GM12865 (cell line): ENCODE data around the gene CENPV.
A peak's percentile ranks its signal among the peaks of the same experiment; 100 is the strongest.
"Not testable (repeated sequence)": the region's sequence is repeated elsewhere in the genome, so short reads cannot be mapped to it uniquely, and the experiment has no call there.

ENCODE experiments used
- DNase-seq: peaks from one replicate; pipeline ENCODE4 v3.0.0; 2010; ENCODE audit warnings: low read depth
- H3K4me3 ChIP-seq: 2 replicates; pipeline ENCODE4 v1.5.1; 2011; ENCODE audit warnings: mild to moderate bottlenecking, low read depth, low read length, control low read depth
- CTCF ChIP-seq: IDR thresholded peaks from 2 replicates; pipeline ENCODE4 v1.5.1; 2011; ENCODE audit warnings: low read length, control low read depth, low read depth, inconsistent platforms; ENCODE audit not compliant: insufficient read depth; ENCODE audit errors: missing control alignments

The CENPV gene

GRCh38 chr17:16353317-16354174, at the start of gene CENPV:
Gene CENPV (minus strand): TSS chr17:16353469. CDS start chr17:16353436, 33 bp downstream.
- peak; percentile 76 for DNase-seq
- peak; percentile 28 for TF ChIP-seq CTCF

DNA sequence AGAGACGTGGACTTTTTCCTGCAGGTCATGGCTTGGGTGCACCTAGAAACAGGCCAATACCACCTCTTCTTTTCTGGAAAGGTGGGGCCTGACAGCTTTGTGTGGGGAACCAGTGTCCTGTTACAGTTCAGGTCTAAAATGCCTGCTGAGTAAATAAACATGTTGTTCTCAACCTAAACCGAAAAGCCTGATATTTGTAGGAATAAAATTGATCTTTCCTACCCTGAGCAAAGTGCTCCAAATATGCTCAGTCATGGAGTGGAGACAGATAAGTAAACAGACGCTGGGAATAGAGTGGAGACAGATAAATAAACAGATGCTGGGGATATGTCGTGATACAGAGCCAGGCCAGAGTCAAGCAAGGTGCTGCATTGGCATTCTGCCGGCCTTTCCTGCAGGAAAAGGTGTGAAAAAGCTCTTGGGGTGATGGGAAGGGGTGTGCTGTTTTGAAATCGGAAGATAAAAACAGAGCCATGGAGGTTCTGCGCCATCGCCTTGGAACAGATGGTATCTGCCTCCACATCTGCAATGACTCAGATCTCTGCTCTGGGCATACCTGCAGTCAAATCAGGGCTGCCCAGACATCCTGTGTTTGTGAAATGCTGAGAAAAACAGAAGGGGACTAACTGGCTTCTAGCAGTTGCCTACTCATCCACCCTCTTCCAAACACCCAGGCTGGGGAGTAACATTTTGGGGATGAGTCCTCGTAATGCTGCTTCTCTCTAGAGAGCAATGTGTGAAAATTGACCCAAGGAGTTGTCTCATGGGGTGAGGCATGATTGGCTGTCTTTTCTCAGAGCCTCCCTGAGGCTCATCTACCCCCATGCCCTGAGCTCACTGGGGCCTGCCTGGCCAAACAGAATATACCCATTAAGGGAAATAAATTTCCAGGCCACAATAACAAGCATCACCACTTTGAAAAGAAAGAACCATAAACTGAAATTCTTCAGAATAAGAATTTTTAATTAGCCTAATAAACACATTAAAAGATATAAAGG, 45.3 kb upstream of the CENPV start:
- peak; percentile 74 for DNase-seq
- no peak for TF ChIP-seq CTCF
- H3K4me3 ChIP-seq = no peak overlapping the region

More at GRCh38 chr17:16353317-16354174, at the start of gene CENPV:
- H3K4me3 ChIP-seq = peak within 1 kb of the TSS; percentile 97

DNA sequence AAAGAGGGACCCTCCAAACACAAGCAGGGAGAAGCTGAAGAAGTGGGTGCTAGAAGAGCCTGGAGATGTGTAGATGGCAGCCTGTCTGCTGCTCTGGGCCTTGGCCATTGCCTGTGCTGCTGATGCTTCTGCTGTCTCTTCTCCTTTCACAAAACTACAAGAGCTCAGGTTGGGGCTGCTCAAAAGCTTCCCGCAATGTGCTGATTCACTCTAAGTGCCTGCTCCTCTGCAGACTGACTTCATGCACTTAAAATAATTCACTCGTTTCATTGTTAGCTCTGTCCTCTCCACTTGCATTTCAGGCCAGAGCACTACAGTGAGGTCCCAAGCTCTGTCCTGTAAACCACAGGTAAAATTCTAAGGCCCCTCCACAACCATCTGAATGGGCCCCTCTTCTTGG, 43.4 kb upstream of the CENPV start:
- DNase-seq, H3K4me3 ChIP-seq: not testable (repeated sequence)

GRCh38 chr17:16395887-16396286, 42.6 kb upstream of the CENPV start:
- H3K4me3 ChIP-seq, DNase-seq: not testable (repeated sequence)

GRCh38 chr17:16392491-16392890, 39.2 kb upstream of the CENPV start:
- not testable (repeated sequence) for DNase-seq

GRCh38 chr17:16391451-16391850, 38.2 kb upstream of the CENPV start:
- no peak for TF ChIP-seq CTCF
- H3K4me3 ChIP-seq = no peak overlapping the region
- DNase-seq = no peak

More at GRCh38 chr17:16392491-16392890, 39.2 kb upstream of the CENPV start:
- not testable (repeated sequence) for H3K4me3 ChIP-seq

GRCh38 chr17:16386126-16386507, 32.8 kb upstream of the CENPV start:
- H3K4me3 ChIP-seq = peak overlapping the region; percentile 81
- not testable (repeated sequence) for DNase-seq

DNA sequence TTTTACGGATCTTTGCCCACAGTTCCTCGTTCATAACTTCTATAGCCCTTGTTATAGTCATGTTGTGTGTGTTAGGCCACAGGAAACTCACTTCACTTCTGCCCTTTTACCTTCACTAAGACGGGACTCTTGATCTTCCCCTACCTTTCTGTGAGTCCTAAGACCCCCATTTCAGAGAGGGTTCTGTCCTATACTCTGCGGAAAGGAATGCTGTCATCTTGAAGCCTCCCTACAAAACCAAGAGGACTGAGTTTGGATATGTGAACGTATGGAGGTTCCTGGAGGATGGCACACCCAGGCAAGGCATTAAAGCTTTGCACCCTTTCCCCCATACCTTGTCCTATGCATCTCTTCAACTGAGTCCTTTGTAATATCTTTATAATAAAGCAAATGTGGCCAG, 31.3 kb upstream of the CENPV start:
- DNase-seq = no peak
- H3K4me3 ChIP-seq = no peak overlapping the region
- TF ChIP-seq CTCF = no peak

DNA sequence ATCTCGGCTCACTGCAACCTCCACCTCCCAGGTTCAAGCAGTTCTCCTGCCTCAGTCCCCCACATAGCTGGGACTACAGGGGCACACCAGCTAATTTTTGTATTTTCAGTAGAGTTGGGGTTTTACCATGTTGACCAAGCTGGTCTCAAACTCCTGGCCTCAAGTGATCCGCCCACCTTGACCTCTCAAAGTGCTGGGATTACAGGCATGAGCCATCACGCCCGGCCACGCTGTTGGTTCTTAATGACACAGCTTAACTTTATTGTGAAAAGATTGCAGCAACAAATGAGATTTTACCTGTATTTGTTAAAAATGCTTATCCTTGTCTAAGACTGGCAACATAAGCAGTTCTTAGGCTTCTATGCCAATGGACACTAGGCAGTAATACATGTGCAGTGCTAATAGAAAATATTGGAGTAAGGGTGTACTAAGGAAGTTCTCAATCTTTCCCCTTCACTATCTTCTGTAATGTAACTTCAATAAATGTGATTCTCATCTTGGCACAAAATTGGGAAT, 30.6 kb upstream of the CENPV start:
- TF ChIP-seq CTCF = no peak
- no peak for DNase-seq
- H3K4me3 ChIP-seq = no peak overlapping the region
